ENCODE results near the gene FAM156A.
"Not testable (repeated sequence)": the region's sequence is repeated elsewhere in the genome, so short reads cannot be mapped to it uniquely, and the experiment has no call there.

The FAM156A gene

DNA sequence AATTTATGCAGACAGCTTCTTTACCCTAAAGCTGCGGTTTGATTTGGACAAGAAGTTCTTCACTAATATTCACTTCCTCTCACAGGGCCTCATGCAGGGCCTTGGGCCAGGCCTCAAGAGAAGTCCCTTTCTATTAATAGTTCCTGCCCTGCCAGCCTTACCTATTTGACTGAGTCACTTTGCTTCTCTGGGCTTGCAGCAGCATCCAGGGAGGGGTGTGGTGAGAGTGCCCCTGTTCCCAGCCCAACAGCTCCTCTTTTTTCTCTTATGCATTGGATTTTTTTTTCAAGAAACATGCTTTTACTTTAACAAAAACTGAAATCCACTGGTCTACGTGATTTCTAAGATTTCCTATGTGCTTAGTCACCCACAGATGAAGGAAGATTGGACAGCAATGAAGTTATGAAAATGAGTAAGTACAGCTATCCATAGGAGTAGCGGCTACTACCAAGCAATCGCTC lies 34.5 kb downstream of the FAM156A start:
- Histone ChIP-seq H3K4me1 (ENCODE audit: insufficient read depth, low read length, poor library complexity, severe bottlenecking) (peaks cover 5% of the 10 kb centered on the region), H3K9me3 (ENCODE audit: insufficient read depth, low read depth, low read length) (no peaks in the 10 kb centered on the region), H3K9me2 (replicated peaks; ENCODE audit: low read depth, low read length) (no peaks in the 10 kb centered on the region), H3F3A (ENCODE audit: low read depth) (no peaks in the 10 kb centered on the region), H3K79me2 (ENCODE audit: insufficient read depth, low read length) (no peaks in the 10 kb centered on the region), H3K9ac (ENCODE audit: low read depth, low read length, poor library complexity, severe bottlenecking) (no peak overlapping the region), H3K36me3 (ENCODE audit: insufficient read depth, low read length) (no peaks in the 10 kb centered on the region), H3K27me3 (ENCODE audit: insufficient read depth, low read length, poor library complexity, severe bottlenecking) (no peaks in the 10 kb centered on the region), H3K4me2 (ENCODE audit: low read depth, low read length, poor library complexity, severe bottlenecking) (peak overlapping the region; percentile 34), H4K20me1 (ENCODE audit: insufficient read depth, low read length, poor library complexity, severe bottlenecking) (no peaks in the 10 kb centered on the region), H2AFZ (ENCODE audit: low read length) (no peak overlapping the region), H3K4me3 (ENCODE audit: low read length, poor library complexity, severe bottlenecking) (no peak overlapping the region)
- no peak for TF ChIP-seq EZH2phosphoT487 (IDR thresholded peaks at IDR 0.05; ENCODE audit: borderline replicate concordance)
- TF ChIP-seq, protein P1, sequence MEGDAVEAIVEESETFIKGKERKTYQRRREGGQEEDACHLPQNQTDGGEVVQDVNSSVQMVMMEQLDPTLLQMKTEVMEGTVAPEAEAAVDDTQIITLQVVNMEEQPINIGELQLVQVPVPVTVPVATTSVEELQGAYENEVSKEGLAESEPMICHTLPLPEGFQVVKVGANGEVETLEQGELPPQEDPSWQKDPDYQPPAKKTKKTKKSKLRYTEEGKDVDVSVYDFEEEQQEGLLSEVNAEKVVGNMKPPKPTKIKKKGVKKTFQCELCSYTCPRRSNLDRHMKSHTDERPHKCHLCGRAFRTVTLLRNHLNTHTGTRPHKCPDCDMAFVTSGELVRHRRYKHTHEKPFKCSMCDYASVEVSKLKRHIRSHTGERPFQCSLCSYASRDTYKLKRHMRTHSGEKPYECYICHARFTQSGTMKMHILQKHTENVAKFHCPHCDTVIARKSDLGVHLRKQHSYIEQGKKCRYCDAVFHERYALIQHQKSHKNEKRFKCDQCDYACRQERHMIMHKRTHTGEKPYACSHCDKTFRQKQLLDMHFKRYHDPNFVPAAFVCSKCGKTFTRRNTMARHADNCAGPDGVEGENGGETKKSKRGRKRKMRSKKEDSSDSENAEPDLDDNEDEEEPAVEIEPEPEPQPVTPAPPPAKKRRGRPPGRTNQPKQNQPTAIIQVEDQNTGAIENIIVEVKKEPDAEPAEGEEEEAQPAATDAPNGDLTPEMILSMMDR (conservative IDR thresholded peaks at IDR 0.05; ENCODE audit: low read length) = no peak

DNA sequence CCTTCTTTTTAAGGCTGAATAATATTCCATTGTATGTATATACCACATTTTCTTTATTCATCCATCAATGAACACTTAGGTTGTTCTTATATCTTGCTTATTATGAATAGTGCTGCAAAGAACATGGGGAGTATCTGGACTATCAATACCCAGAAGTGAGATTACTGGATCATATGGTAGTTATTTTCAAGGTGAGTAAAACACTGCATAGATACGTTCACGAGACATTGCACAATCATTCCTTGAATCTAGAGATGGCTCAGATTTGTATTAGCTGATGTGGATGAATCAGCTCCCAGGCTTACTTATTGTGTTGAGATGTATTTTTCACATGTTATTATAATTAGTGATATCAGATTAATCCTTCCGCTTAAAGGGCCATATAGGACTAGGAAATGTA lies 43.6 kb downstream of the FAM156A start:
- H3K9me2 ChIP-seq (replicated peaks; ENCODE audit: low read depth, low read length); H3K4me3 ChIP-seq (ENCODE audit: low read length, poor library complexity, severe bottlenecking); H3K79me2 ChIP-seq (ENCODE audit: insufficient read depth, low read length); H3K4me2 ChIP-seq (ENCODE audit: low read depth, low read length, poor library complexity, severe bottlenecking); H3F3A ChIP-seq (ENCODE audit: low read depth); H3K27me3 ChIP-seq (ENCODE audit: insufficient read depth, low read length, poor library complexity, severe bottlenecking); H4K20me1 ChIP-seq (ENCODE audit: insufficient read depth, low read length, poor library complexity, severe bottlenecking); H3K9ac ChIP-seq (ENCODE audit: low read depth, low read length, poor library complexity, severe bottlenecking); H3K36me3 ChIP-seq (ENCODE audit: insufficient read depth, low read length); H3K9me3 ChIP-seq (ENCODE audit: insufficient read depth, low read depth, low read length); H3K4me1 ChIP-seq (ENCODE audit: insufficient read depth, low read length, poor library complexity, severe bottlenecking); H2AFZ ChIP-seq (ENCODE audit: low read length): not testable (repeated sequence)

DNA sequence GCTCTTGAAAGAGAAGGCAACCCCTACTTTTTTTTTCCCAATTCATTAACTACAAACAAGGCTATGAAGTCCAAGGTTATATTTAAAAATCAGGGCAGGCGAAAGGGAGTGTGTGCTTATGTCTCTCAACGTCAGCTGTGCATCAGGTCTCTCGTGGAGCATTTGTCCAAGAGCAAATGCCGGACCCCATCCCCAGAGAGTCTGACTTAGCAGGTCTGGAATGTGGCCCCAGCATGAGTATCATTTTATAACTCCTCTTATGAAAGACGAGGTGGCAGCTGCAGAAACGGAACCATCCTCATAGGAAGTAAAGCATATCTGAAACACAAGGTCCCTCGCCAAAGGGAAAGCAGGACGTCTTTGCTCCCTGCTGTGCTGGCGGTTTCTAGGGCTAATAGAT lies 44.6 kb downstream of the FAM156A start:
- H3F3A ChIP-seq (ENCODE audit: low read depth); H3K4me1 ChIP-seq (ENCODE audit: insufficient read depth, low read length, poor library complexity, severe bottlenecking); H2AFZ ChIP-seq (ENCODE audit: low read length); H3K27me3 ChIP-seq (ENCODE audit: insufficient read depth, low read length, poor library complexity, severe bottlenecking); H3K4me3 ChIP-seq (ENCODE audit: low read length, poor library complexity, severe bottlenecking); H3K36me3 ChIP-seq (ENCODE audit: insufficient read depth, low read length); H3K9me2 ChIP-seq (replicated peaks; ENCODE audit: low read depth, low read length); H4K20me1 ChIP-seq (ENCODE audit: insufficient read depth, low read length, poor library complexity, severe bottlenecking); H3K9me3 ChIP-seq (ENCODE audit: insufficient read depth, low read depth, low read length); H3K9ac ChIP-seq (ENCODE audit: low read depth, low read length, poor library complexity, severe bottlenecking); H3K79me2 ChIP-seq (ENCODE audit: insufficient read depth, low read length); H3K4me2 ChIP-seq (ENCODE audit: low read depth, low read length, poor library complexity, severe bottlenecking): not testable (repeated sequence)

DNA sequence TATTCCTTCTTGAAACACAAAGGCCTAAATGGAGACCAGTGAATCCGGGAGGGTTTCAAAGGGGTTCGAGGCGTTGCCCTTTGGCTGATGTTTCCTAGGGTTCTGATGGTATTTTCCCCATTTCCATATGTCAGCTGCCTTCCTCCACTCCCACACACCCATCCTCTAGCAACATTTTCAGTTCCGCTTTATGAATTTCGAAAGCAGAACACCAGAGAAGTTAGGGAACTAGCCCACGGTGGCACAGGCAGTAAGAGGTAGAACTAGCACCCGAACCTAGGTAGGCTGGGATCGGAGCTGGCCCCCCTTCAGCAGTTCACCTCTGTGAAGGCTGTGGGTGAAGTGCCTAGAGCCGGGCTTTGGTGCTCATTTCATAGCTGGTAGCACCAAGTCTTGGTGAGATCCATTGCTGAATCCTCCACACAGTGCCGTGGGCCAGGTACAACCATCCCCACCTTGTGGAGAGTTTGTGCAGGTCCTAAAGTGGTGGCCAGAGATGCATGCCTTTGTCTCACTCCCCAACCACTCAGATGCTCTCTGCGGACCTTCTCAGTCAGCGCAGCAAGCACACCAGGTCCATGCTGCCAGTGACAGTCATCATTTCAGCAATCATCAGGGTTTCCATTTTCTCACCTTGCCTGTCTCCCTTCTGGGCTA lies 48.9 kb downstream of the FAM156A start:
- H3K79me2 ChIP-seq (ENCODE audit: insufficient read depth, low read length); H3K9ac ChIP-seq (ENCODE audit: low read depth, low read length, poor library complexity, severe bottlenecking); H3K4me1 ChIP-seq (ENCODE audit: insufficient read depth, low read length, poor library complexity, severe bottlenecking); H3K4me3 ChIP-seq (ENCODE audit: low read length, poor library complexity, severe bottlenecking); H3K9me2 ChIP-seq (replicated peaks; ENCODE audit: low read depth, low read length); H3K27me3 ChIP-seq (ENCODE audit: insufficient read depth, low read length, poor library complexity, severe bottlenecking); H3K36me3 ChIP-seq (ENCODE audit: insufficient read depth, low read length); H3F3A ChIP-seq (ENCODE audit: low read depth); H3K9me3 ChIP-seq (ENCODE audit: insufficient read depth, low read depth, low read length); H2AFZ ChIP-seq (ENCODE audit: low read length); H3K4me2 ChIP-seq (ENCODE audit: low read depth, low read length, poor library complexity, severe bottlenecking); H4K20me1 ChIP-seq (ENCODE audit: insufficient read depth, low read length, poor library complexity, severe bottlenecking): not testable (repeated sequence)

DNA sequence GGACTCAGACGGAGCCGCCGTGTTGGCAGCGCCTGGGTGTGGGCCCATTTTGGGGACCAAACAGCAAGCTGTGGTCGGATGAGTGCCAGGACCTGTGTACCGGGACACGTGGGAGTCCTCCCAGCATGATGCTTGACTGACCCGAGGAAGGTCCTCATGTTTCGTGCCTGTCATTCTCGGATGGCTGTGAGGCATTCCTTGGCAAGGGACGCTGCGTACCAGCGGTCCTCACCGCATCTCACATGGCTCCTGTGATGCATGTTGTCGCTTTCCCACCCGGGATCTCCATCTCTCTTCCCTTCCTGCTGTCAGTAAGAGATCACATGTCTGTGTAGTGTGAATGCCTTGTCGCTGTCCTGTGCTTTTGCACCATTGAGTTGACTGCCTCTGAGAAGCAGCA lies 50.4 kb downstream of the FAM156A start:
- H3K9me2 ChIP-seq (replicated peaks; ENCODE audit: low read depth, low read length); H3K9ac ChIP-seq (ENCODE audit: low read depth, low read length, poor library complexity, severe bottlenecking); H2AFZ ChIP-seq (ENCODE audit: low read length); H3K9me3 ChIP-seq (ENCODE audit: insufficient read depth, low read depth, low read length); H3K4me1 ChIP-seq (ENCODE audit: insufficient read depth, low read length, poor library complexity, severe bottlenecking); H3K27me3 ChIP-seq (ENCODE audit: insufficient read depth, low read length, poor library complexity, severe bottlenecking); H3K4me2 ChIP-seq (ENCODE audit: low read depth, low read length, poor library complexity, severe bottlenecking); H3F3A ChIP-seq (ENCODE audit: low read depth); H3K79me2 ChIP-seq (ENCODE audit: insufficient read depth, low read length); H4K20me1 ChIP-seq (ENCODE audit: insufficient read depth, low read length, poor library complexity, severe bottlenecking); H3K4me3 ChIP-seq (ENCODE audit: low read length, poor library complexity, severe bottlenecking); H3K36me3 ChIP-seq (ENCODE audit: insufficient read depth, low read length): not testable (repeated sequence)

DNA sequence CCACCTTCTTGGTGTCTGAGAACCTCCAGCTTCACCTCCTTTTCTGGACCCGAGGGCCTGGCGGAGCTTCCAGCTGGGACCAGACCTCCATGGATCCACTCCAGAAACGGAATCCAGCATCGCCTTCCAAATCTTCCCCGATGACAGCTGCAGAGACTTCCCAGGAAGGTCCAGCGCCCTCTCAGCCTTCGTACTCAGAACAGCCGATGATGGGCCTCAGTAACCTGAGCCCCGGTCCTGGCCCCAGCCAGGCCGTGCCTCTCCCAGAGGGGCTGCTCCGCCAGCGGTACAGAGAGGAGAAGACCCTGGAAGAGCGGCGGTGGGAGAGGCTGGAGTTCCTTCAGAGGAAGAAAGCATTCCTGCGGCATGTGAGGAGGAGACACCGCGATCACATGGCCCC lies 51.2 kb downstream of the FAM156A start:
- not testable (repeated sequence) for H3K9me2 ChIP-seq (replicated peaks; ENCODE audit: low read depth, low read length); H2AFZ ChIP-seq (ENCODE audit: low read length); H3K4me3 ChIP-seq (ENCODE audit: low read length, poor library complexity, severe bottlenecking); H3K4me1 ChIP-seq (ENCODE audit: insufficient read depth, low read length, poor library complexity, severe bottlenecking); H3K4me2 ChIP-seq (ENCODE audit: low read depth, low read length, poor library complexity, severe bottlenecking); H3K36me3 ChIP-seq (ENCODE audit: insufficient read depth, low read length); H3F3A ChIP-seq (ENCODE audit: low read depth); H3K27me3 ChIP-seq (ENCODE audit: insufficient read depth, low read length, poor library complexity, severe bottlenecking); H3K9me3 ChIP-seq (ENCODE audit: insufficient read depth, low read depth, low read length); H4K20me1 ChIP-seq (ENCODE audit: insufficient read depth, low read length, poor library complexity, severe bottlenecking); H3K79me2 ChIP-seq (ENCODE audit: insufficient read depth, low read length); H3K9ac ChIP-seq (ENCODE audit: low read depth, low read length, poor library complexity, severe bottlenecking)

DNA sequence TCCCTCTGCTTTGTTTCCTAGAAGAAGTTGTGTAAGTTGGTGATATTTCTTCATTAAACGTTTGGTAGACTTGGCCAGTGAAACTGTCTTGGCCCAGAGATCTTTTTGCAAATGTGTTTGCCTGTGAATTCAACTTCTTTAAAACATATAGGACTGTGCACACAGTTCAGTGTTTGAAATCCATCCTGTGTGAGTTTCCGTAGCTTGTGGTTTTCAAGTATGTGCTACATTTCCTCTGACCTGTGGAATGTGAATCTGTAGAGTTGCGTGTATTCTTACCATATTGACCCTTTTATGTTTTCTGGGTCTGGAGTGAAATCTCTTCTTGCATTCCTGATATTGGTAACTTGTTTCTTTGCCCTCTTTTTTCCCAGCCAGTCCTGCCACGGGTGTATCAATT lies 52.2 kb downstream of the FAM156A start:
- H3K4me1 ChIP-seq (ENCODE audit: insufficient read depth, low read length, poor library complexity, severe bottlenecking); H3K27me3 ChIP-seq (ENCODE audit: insufficient read depth, low read length, poor library complexity, severe bottlenecking); H3K9me2 ChIP-seq (replicated peaks; ENCODE audit: low read depth, low read length); H3K79me2 ChIP-seq (ENCODE audit: insufficient read depth, low read length); H3K4me3 ChIP-seq (ENCODE audit: low read length, poor library complexity, severe bottlenecking); H4K20me1 ChIP-seq (ENCODE audit: insufficient read depth, low read length, poor library complexity, severe bottlenecking); H3F3A ChIP-seq (ENCODE audit: low read depth); H3K36me3 ChIP-seq (ENCODE audit: insufficient read depth, low read length); H3K9ac ChIP-seq (ENCODE audit: low read depth, low read length, poor library complexity, severe bottlenecking); H2AFZ ChIP-seq (ENCODE audit: low read length); H3K9me3 ChIP-seq (ENCODE audit: insufficient read depth, low read depth, low read length); H3K4me2 ChIP-seq (ENCODE audit: low read depth, low read length, poor library complexity, severe bottlenecking): not testable (repeated sequence)

Measured in Loucy (cell line).